C4-2B (cell line): ENCODE measurements around the gene AAK1.

Experiments used
- ZFX ChIP-seq: fragments of 450-650 bp; IDR thresholded peaks from 2 replicates; pipeline ENCODE4 v1.6.1; 2017
- TF ChIP-seq, protein P1 (sequence below): fragments of 450-650 bp; conservative IDR thresholded peaks from 2 replicates; pipeline ENCODE4 v1.5.1; 2017; ENCODE audit warnings: mild to moderate bottlenecking

DNA sequence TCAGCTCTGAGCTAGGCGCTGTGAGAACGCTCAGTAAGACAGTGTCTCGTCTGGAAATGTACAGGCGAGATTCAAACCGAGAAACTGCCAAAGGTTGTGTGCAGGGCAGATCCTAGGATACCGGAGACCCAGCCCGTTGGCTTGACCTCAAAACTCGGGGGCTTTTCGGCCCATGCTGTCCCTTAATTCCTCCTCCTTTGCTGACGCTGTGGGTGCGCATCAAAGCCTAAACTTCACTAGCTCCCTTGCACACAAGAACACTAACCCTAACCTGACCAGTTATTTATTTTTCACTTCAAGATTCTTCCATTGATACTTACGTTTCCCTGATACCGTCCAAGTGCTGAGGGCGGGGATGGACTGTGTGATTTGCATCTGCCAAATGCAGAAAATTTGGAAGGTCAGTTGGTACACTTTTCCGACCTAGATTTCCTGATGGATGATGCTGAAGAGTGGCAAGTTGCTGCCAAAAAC, 1.0 kb upstream of the AAK1 start:
- TF ChIP-seq, protein P1, sequence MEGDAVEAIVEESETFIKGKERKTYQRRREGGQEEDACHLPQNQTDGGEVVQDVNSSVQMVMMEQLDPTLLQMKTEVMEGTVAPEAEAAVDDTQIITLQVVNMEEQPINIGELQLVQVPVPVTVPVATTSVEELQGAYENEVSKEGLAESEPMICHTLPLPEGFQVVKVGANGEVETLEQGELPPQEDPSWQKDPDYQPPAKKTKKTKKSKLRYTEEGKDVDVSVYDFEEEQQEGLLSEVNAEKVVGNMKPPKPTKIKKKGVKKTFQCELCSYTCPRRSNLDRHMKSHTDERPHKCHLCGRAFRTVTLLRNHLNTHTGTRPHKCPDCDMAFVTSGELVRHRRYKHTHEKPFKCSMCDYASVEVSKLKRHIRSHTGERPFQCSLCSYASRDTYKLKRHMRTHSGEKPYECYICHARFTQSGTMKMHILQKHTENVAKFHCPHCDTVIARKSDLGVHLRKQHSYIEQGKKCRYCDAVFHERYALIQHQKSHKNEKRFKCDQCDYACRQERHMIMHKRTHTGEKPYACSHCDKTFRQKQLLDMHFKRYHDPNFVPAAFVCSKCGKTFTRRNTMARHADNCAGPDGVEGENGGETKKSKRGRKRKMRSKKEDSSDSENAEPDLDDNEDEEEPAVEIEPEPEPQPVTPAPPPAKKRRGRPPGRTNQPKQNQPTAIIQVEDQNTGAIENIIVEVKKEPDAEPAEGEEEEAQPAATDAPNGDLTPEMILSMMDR, result no peak
- no peak for TF ChIP-seq ZFX
